AG04450 (cell line): ENCODE results near the gene GNGT1. TPM values are rescaled to one million over a fixed set of nuclear protein-coding genes. Genes with fewer than 3 reads are reported as not detected.

Source experiments
- CTCF ChIA-PET: fragments of 300-600, 350-600 bp; formaldehyde crosslinking; extraction: SDS; loops from one replicate; lab custom pipeline; 2022; ENCODE audit warnings: antibody characterized with exemption, inconsistent platforms; lab: Charles Lee
- POLR2A ChIA-PET: fragments of 350-600 bp; formaldehyde crosslinking; extraction: SDS; loops from one replicate; lab custom pipeline; 2021; ENCODE audit warnings: antibody characterized with exemption, inconsistent platforms; lab: Yijun Ruan, JAX
- DNase-seq: peaks from one replicate; pipeline ENCODE4 v3.0.0-alpha.2; 2011; ENCODE audit warnings: low read depth, low spot score
- H3K27ac ChIP-seq: one replicate; pipeline ENCODE4 v1.5.1; 2012; ENCODE audit warnings: low read depth, low read length, control low read depth
- H3K27me3 ChIP-seq: one replicate; pipeline ENCODE4 v1.6.0; 2012; ENCODE audit warnings: low read length; ENCODE audit not compliant: control insufficient read depth, insufficient read depth
- H3K4me3 ChIP-seq: 2 replicates; pipeline ENCODE4 v1.5.1; 2011; ENCODE audit warnings: mild to moderate bottlenecking, low read depth, low read length, control low read depth
- H3K9me3 ChIP-seq: 2 replicates; pipeline ENCODE4 v1.5.1; 2012; ENCODE audit warnings: low read length; ENCODE audit not compliant: control insufficient read depth, insufficient read depth
- CTCF ChIP-seq: IDR thresholded peaks from 2 replicates; pipeline ENCODE4 v1.5.1; 2011; ENCODE audit warnings: low read depth, low read length, control low read depth, inconsistent platforms
- polyA plus RNA-seq: library from polyadenylated mRNA; depleted of rRNA; stranded (reverse); fragments of >200 nt; gene quantifications from 2 replicates; pipeline ENCODE4 v1.2.3, GENCODE V29; 2011

The GNGT1 gene
- polyA plus RNA-seq, 1 experiment: not detected

GRCh38 chr7:93866886-93867285, 39.5 kb upstream of the GNGT1 start:
- CTCF ChIA-PET: no interaction called here
- POLR2A ChIA-PET: no interaction called here
- H3K9me3 ChIP-seq: no peaks in the 10 kb centered on the region
- H3K4me3 ChIP-seq: no peak overlapping the region
- H3K27me3 ChIP-seq: no peaks in the 10 kb centered on the region
- no peak for DNase-seq
- no peak for TF ChIP-seq CTCF
- H3K27ac ChIP-seq: no peak overlapping the region

GRCh38 chr7:93873998-93874574, 32.3 kb upstream of the GNGT1 start:
- H3K27ac ChIP-seq: no peak overlapping the region
- CTCF ChIA-PET: no interaction called here
- POLR2A ChIA-PET: no interaction called here
- no peak for DNase-seq
- TF ChIP-seq CTCF: no peak
- no peaks in the 10 kb centered on the region for H3K9me3 ChIP-seq
- H3K27me3 ChIP-seq: no peaks in the 10 kb centered on the region
- no peak overlapping the region for H3K4me3 ChIP-seq

GRCh38 chr7:93877742-93878141, 28.6 kb upstream of the GNGT1 start:
- no peak overlapping the region for H3K27ac ChIP-seq
- no peak overlapping the region for H3K4me3 ChIP-seq
- H3K9me3 ChIP-seq: no peaks in the 10 kb centered on the region
- ChIA-PET POLR2A (no interaction called here), CTCF (no interaction called here)
- no peak for TF ChIP-seq CTCF
- no peaks in the 10 kb centered on the region for H3K27me3 ChIP-seq
- no peak for DNase-seq

- ChIA-PET CTCF (no interaction called here), POLR2A (no interaction called here)
- H3K27ac ChIP-seq: no peak overlapping the region
- H3K27me3 ChIP-seq: no peaks in the 10 kb centered on the region
- no peak for TF ChIP-seq CTCF
- DNase-seq: no peak
- no peak overlapping the region for H3K4me3 ChIP-seq
- no peaks in the 10 kb centered on the region for H3K9me3 ChIP-seq
Measured at GRCh38 chr7:93879356-93879755, 27.0 kb upstream of the GNGT1 start.

GRCh38 chr7:93882468-93882867, 23.9 kb upstream of the GNGT1 start:
- TF ChIP-seq CTCF: no peak
- Histone ChIP-seq H3K27me3 (no peaks in the 10 kb centered on the region), H3K4me3 (no peak overlapping the region), H3K9me3 (no peaks in the 10 kb centered on the region), H3K27ac (no peak overlapping the region)
- POLR2A ChIA-PET: no interaction called here
- CTCF ChIA-PET: no interaction called here
- no peak for DNase-seq
